T-helper 22 cell (primary cell): ENCODE results near the gene CYS1.
"Not testable (repeated sequence)": the region's sequence is repeated elsewhere in the genome, so short reads cannot be mapped to it uniquely, and the experiment has no call there.

Experiments
- DNase-seq: peaks from one replicate; pipeline ENCODE4 v3.0.0-alpha.2; 2020; ENCODE audit warnings: low read depth

Gene CYS1

GRCh38 chr2:10046931-10047330 is 33.3 kb downstream of the CYS1 start:
- DNase-seq: no peak

GRCh38 chr2:10045561-10046355 is 34.5 kb downstream of the CYS1 start:
- DNase-seq: no peak

GRCh38 chr2:10043906-10044601 is 36.2 kb downstream of the CYS1 start:
- DNase-seq: peak; percentile 90

- DNase-seq: peak; percentile 75
Observed at GRCh38 chr2:10043256-10043905, 36.8 kb downstream of the CYS1 start, which contains the start of gene KLF11. KLF11 (plus strand) TSS chr2:10043550; CDS start chr2:10043717, 167 bp downstream.

- DNase-seq: no peak
Observed at GRCh38 chr2:10042301-10043161, 37.7 kb downstream of the CYS1 start.

- DNase-seq: no peak
Observed at GRCh38 chr2:10041711-10042110, 38.5 kb downstream of the CYS1 start.

GRCh38 chr2:10039658-10040410 is 40.4 kb downstream of the CYS1 start:
- DNase-seq: no peak

GRCh38 chr2:10038716-10039115 is 41.5 kb downstream of the CYS1 start:
- DNase-seq: no peak

GRCh38 chr2:10038123-10038522 is 42.1 kb downstream of the CYS1 start:
- no peak for DNase-seq

GRCh38 chr2:10036095-10036884 is 43.9 kb downstream of the CYS1 start:
- peak; percentile 41 for DNase-seq

GRCh38 chr2:10035633-10036032 is 44.6 kb downstream of the CYS1 start:
- DNase-seq: no peak

- no peak for DNase-seq
Observed at GRCh38 chr2:10035053-10035422, 45.2 kb downstream of the CYS1 start.

- no peak for DNase-seq
Observed at GRCh38 chr2:10034333-10035052, 45.7 kb downstream of the CYS1 start.

- DNase-seq: no peak
Observed at GRCh38 chr2:10033251-10034006, 46.8 kb downstream of the CYS1 start.

GRCh38 chr2:10032746-10033105 is 47.5 kb downstream of the CYS1 start:
- no peak for DNase-seq

- no peak for DNase-seq
Observed at GRCh38 chr2:10031886-10032745, 48.1 kb downstream of the CYS1 start.

GRCh38 chr2:10030798-10031197 is 49.4 kb downstream of the CYS1 start:
- DNase-seq: not testable (repeated sequence)

- DNase-seq: no peak
Observed at GRCh38 chr2:10030311-10030736, 49.9 kb downstream of the CYS1 start.
